Panc1 (cell line): Measurements from ENCODE around the gene COX5A.

ENCODE experiments used
- CTCF ChIP-seq: fragments of 450-650 bp; IDR thresholded peaks from 2 replicates; pipeline ENCODE4 v1.5.1; 2017; ENCODE audit warnings: mild to moderate bottlenecking
- POLR2AphosphoS5 ChIP-seq: IDR thresholded peaks from 2 replicates; pipeline ENCODE4 v1.6.1; 2012; ENCODE audit warnings: mild to moderate bottlenecking, low read depth, low read length, moderate library complexity
- SIN3A ChIP-seq: IDR thresholded peaks from 2 replicates; pipeline ENCODE4 v1.6.1; 2012; ENCODE audit warnings: low read depth, mild to moderate bottlenecking, low read length, moderate library complexity, borderline replicate concordance; ENCODE audit not compliant: insufficient read depth
- TCF7L2 ChIP-seq: IDR thresholded peaks from 2 replicates; pipeline ENCODE4 v1.6.1; 2011; ENCODE audit warnings: mild to moderate bottlenecking, low read depth, low read length, inconsistent platforms
- TF ChIP-seq, protein P1 (sequence below), 2 experiments: IDR thresholded peaks; 2 replicates each; pipeline ENCODE4 v1.6.1; 2011 to 2012; ENCODE audit warnings: low read depth in 2 of 2, control low read depth in 1 of 2, low read length in 1 of 2, mild to moderate bottlenecking in 1 of 2, moderate library complexity in 1 of 2; ENCODE audit not compliant: insufficient read depth in 1 of 2

GRCh38 chr15:74924525-74924924, 13.3 kb downstream of the COX5A start:
- no peak for TF ChIP-seq CTCF
- TF ChIP-seq POLR2AphosphoS5 = no peak
- TF ChIP-seq, protein P1, sequence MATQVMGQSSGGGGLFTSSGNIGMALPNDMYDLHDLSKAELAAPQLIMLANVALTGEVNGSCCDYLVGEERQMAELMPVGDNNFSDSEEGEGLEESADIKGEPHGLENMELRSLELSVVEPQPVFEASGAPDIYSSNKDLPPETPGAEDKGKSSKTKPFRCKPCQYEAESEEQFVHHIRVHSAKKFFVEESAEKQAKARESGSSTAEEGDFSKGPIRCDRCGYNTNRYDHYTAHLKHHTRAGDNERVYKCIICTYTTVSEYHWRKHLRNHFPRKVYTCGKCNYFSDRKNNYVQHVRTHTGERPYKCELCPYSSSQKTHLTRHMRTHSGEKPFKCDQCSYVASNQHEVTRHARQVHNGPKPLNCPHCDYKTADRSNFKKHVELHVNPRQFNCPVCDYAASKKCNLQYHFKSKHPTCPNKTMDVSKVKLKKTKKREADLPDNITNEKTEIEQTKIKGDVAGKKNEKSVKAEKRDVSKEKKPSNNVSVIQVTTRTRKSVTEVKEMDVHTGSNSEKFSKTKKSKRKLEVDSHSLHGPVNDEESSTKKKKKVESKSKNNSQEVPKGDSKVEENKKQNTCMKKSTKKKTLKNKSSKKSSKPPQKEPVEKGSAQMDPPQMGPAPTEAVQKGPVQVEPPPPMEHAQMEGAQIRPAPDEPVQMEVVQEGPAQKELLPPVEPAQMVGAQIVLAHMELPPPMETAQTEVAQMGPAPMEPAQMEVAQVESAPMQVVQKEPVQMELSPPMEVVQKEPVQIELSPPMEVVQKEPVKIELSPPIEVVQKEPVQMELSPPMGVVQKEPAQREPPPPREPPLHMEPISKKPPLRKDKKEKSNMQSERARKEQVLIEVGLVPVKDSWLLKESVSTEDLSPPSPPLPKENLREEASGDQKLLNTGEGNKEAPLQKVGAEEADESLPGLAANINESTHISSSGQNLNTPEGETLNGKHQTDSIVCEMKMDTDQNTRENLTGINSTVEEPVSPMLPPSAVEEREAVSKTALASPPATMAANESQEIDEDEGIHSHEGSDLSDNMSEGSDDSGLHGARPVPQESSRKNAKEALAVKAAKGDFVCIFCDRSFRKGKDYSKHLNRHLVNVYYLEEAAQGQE (IDR thresholded peaks at IDR 0.05; ENCODE audit: insufficient read depth in 1 of 2, low read depth in 2 of 2, low read length in 1 of 2) = no peak
- TF ChIP-seq SIN3A = no peak
- no peak for TF ChIP-seq TCF7L2
